Activated naive CD8-positive, alpha-beta T cell treated with anti-CD3 and anti-CD28 coated beads, Interleukin-2, amount 50 U/mL, for 24 hours (primary cell): ENCODE data around the gene CXCL1.
"Not testable (repeated sequence)": the region's sequence is repeated elsewhere in the genome, so short reads cannot be mapped to it uniquely, and the experiment has no call there.

ENCODE experiments used
- ATAC-seq: fragments of 150-1000 bp; cut with Tn5 transposase; one replicate; pipeline ENCODE4 v1.10.0; 2021
- DNase-seq: peaks from one replicate; pipeline ENCODE4 v3.0.0; 2021
- H3K27ac Mint-ChIP-seq: one replicate; pipeline ENCODE4 v1.8.0; 2021; ENCODE audit warnings: mild to moderate bottlenecking, mixed read lengths
- H3K27me3 Mint-ChIP-seq: one replicate; pipeline ENCODE4 v1.8.0; 2021; ENCODE audit warnings: mixed read lengths
- H3K36me3 Mint-ChIP-seq: one replicate; pipeline ENCODE4 v1.8.0; 2021; ENCODE audit warnings: low read depth, mixed read lengths
- H3K4me1 Mint-ChIP-seq: one replicate; pipeline ENCODE4 v1.8.0; 2021; ENCODE audit warnings: mixed read lengths
- H3K4me3 Mint-ChIP-seq: one replicate; pipeline ENCODE4 v1.8.0; 2021; ENCODE audit warnings: mild to moderate bottlenecking, moderate library complexity, mixed read lengths
- H3K9me3 Mint-ChIP-seq: one replicate; pipeline ENCODE4 v1.8.0; 2021; ENCODE audit warnings: mixed read lengths

Gene CXCL1

GRCh38 chr4:73883306-73883705 lies 14.1 kb downstream of the CXCL1 start:
- DNase-seq: no peak

GRCh38 chr4:73885574-73886267 lies 16.5 kb downstream of the CXCL1 start:
- Mint-ChIP-seq H3K27me3 (peaks cover 4% of the 10 kb centered on the region), H3K4me1 (no peaks in the 10 kb centered on the region), H3K36me3 (no peaks in the 10 kb centered on the region), H3K4me3 (no peak overlapping the region), H3K9me3 (no peaks in the 10 kb centered on the region), H3K27ac (no peak overlapping the region)
- no peak for DNase-seq
- ATAC-seq: no peak

More at GRCh38 chr4:73883306-73883705, 14.1 kb downstream of the CXCL1 start:
- peaks cover 4% of the 10 kb centered on the region for H3K27me3 Mint-ChIP-seq
- H3K4me1 Mint-ChIP-seq: no peaks in the 10 kb centered on the region
- H3K36me3 Mint-ChIP-seq: no peaks in the 10 kb centered on the region
- H3K4me3 Mint-ChIP-seq: no peak overlapping the region
- H3K27ac Mint-ChIP-seq: no peak overlapping the region
- no peaks in the 10 kb centered on the region for H3K9me3 Mint-ChIP-seq
- ATAC-seq: no peak

- no peak overlapping the region for H3K4me3 Mint-ChIP-seq
- DNase-seq: no peak
- H3K27ac Mint-ChIP-seq: no peak overlapping the region
- no peaks in the 10 kb centered on the region for H3K27me3 Mint-ChIP-seq
- ATAC-seq: no peak
- no peaks in the 10 kb centered on the region for H3K36me3 Mint-ChIP-seq
- H3K4me1 Mint-ChIP-seq: no peaks in the 10 kb centered on the region
- no peaks in the 10 kb centered on the region for H3K9me3 Mint-ChIP-seq
Observed at GRCh38 chr4:73891326-73891725, 22.1 kb downstream of the CXCL1 start.

GRCh38 chr4:73891739-73892405 lies 22.7 kb downstream of the CXCL1 start:
- ATAC-seq (no peak), DNase-seq (no peak)
- H3K9me3 Mint-ChIP-seq: no peaks in the 10 kb centered on the region
- no peak overlapping the region for H3K27ac Mint-ChIP-seq
- no peaks in the 10 kb centered on the region for H3K27me3 Mint-ChIP-seq
- no peaks in the 10 kb centered on the region for H3K36me3 Mint-ChIP-seq
- H3K4me3 Mint-ChIP-seq: no peak overlapping the region
- H3K4me1 Mint-ChIP-seq: no peaks in the 10 kb centered on the region

- Mint-ChIP-seq H3K9me3 (no peaks in the 10 kb centered on the region), H3K4me1 (no peaks in the 10 kb centered on the region), H3K36me3 (no peaks in the 10 kb centered on the region), H3K4me3 (no peak overlapping the region), H3K27ac (no peak overlapping the region), H3K27me3 (no peaks in the 10 kb centered on the region)
- ATAC-seq: no peak
- no peak for DNase-seq
Observed at GRCh38 chr4:73892966-73893365, 23.8 kb downstream of the CXCL1 start.

- Mint-ChIP-seq H3K4me1 (no peaks in the 10 kb centered on the region), H3K27me3 (no peaks in the 10 kb centered on the region), H3K27ac (no peak overlapping the region), H3K36me3 (no peaks in the 10 kb centered on the region), H3K4me3 (no peak overlapping the region), H3K9me3 (no peaks in the 10 kb centered on the region)
- ATAC-seq (no peak), DNase-seq (no peak)
Observed at GRCh38 chr4:73894001-73894400, 24.8 kb downstream of the CXCL1 start.

GRCh38 chr4:73895201-73896175 lies 26.3 kb downstream of the CXCL1 start:
- H3K36me3 Mint-ChIP-seq: no peaks in the 10 kb centered on the region
- H3K27me3 Mint-ChIP-seq: no peaks in the 10 kb centered on the region
- no peak overlapping the region for H3K4me3 Mint-ChIP-seq

GRCh38 chr4:73896416-73896815 lies 27.2 kb downstream of the CXCL1 start:
- Mint-ChIP-seq H3K4me3 (no peak overlapping the region), H3K27ac (no peak overlapping the region), H3K4me1 (no peaks in the 10 kb centered on the region), H3K27me3 (no peaks in the 10 kb centered on the region), H3K9me3 (no peaks in the 10 kb centered on the region), H3K36me3 (no peaks in the 10 kb centered on the region)
- DNase-seq (no peak), ATAC-seq (no peak)

More at GRCh38 chr4:73895201-73896175, 26.3 kb downstream of the CXCL1 start:
- no peaks in the 10 kb centered on the region for H3K9me3 Mint-ChIP-seq
- no peak for ATAC-seq
- H3K27ac Mint-ChIP-seq: no peak overlapping the region
- no peak for DNase-seq
- H3K4me1 Mint-ChIP-seq: no peaks in the 10 kb centered on the region

- no peaks in the 10 kb centered on the region for H3K36me3 Mint-ChIP-seq
- H3K27ac Mint-ChIP-seq: no peak overlapping the region
- DNase-seq (no peak), ATAC-seq (no peak)
- no peak overlapping the region for H3K4me3 Mint-ChIP-seq
- no peaks in the 10 kb centered on the region for H3K27me3 Mint-ChIP-seq
- no peaks in the 10 kb centered on the region for H3K9me3 Mint-ChIP-seq
- H3K4me1 Mint-ChIP-seq: no peaks in the 10 kb centered on the region
Observed at GRCh38 chr4:73897380-73898136, 28.4 kb downstream of the CXCL1 start.

- not testable (repeated sequence) for DNase-seq, H3K4me1 Mint-ChIP-seq, H3K9me3 Mint-ChIP-seq, H3K4me3 Mint-ChIP-seq, H3K36me3 Mint-ChIP-seq, H3K27me3 Mint-ChIP-seq, ATAC-seq, H3K27ac Mint-ChIP-seq
Observed at GRCh38 chr4:73899338-73899737, 30.1 kb downstream of the CXCL1 start.

- no peaks in the 10 kb centered on the region for H3K4me1 Mint-ChIP-seq
- no peak for DNase-seq
- no peak for ATAC-seq
- H3K36me3 Mint-ChIP-seq: no peaks in the 10 kb centered on the region
- H3K27ac Mint-ChIP-seq: no peak overlapping the region
- H3K9me3 Mint-ChIP-seq: no peaks in the 10 kb centered on the region
- H3K4me3 Mint-ChIP-seq: no peak overlapping the region
- no peaks in the 10 kb centered on the region for H3K27me3 Mint-ChIP-seq
Observed at GRCh38 chr4:73901031-73901430, 31.8 kb downstream of the CXCL1 start.

- Mint-ChIP-seq H3K9me3 (no peaks in the 10 kb centered on the region), H3K27me3 (no peaks in the 10 kb centered on the region), H3K27ac (no peak overlapping the region)
Observed at GRCh38 chr4:73902038-73902637, 32.9 kb downstream of the CXCL1 start.

GRCh38 chr4:73902817-73903547 lies 33.8 kb downstream of the CXCL1 start:
- Mint-ChIP-seq H3K36me3 (no peaks in the 10 kb centered on the region), H3K27me3 (no peaks in the 10 kb centered on the region), H3K9me3 (no peaks in the 10 kb centered on the region), H3K4me1 (no peaks in the 10 kb centered on the region), H3K27ac (no peak overlapping the region), H3K4me3 (no peak overlapping the region)
- DNase-seq: no peak
- no peak for ATAC-seq

More at GRCh38 chr4:73902038-73902637, 32.9 kb downstream of the CXCL1 start:
- no peak for ATAC-seq
- no peak for DNase-seq
- Mint-ChIP-seq H3K4me1 (no peaks in the 10 kb centered on the region), H3K4me3 (no peak overlapping the region), H3K36me3 (no peaks in the 10 kb centered on the region)
